Fibroblast of upper back skin (primary cell): Measurements from ENCODE around the gene DMBT1.
A peak's percentile ranks its signal among the peaks of the same experiment; 100 is the strongest.
"Not testable (repeated sequence)": the region's sequence is repeated elsewhere in the genome, so short reads cannot be mapped to it uniquely, and the experiment has no call there.

Source experiments
- DNase-seq: peaks from one replicate; pipeline ENCODE4 v3.0.0-alpha.2; 2013

The DMBT1 gene

DNA sequence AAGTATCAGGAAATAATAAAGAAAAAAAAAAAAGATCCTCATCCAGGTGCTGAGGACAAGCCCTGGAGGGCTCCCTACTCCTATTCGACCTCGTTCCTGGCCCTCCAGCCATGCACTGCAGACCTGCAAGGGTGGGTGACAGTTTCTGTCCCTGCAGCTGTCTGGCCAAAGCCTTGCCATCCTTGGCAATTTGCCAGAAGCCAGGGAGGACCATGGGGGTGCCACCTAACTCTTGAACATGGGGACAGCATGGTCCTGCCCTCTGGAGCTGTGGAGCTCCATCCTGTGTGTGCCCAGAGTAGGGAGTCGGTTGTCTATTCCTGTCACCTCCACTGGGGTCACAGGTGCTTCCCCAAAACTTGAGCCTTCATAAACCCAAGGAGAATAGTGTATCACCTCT is 27.8 kb downstream of the DMBT1 start:
- no peak for DNase-seq

DNA sequence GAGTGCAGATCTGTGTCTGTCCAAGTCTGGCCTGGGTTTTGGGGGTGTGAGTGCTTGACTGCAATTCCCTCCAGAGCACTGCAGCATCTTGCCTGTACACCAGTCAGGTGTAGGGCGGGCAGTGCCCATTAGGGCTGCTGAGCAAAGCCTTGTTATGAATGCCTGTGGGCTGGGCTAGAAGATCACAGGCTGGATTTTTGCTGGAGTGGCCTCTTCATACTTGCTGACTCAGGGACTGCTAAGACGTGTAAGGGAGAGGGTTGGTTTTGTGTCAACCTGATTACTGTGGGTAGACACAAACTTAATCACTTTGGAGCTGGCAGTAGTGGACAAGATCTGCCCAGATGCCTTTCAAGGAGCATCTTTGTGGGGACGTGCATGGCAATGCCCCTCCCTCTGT is 29.6 kb downstream of the DMBT1 start:
- DNase-seq, result no peak

DNA sequence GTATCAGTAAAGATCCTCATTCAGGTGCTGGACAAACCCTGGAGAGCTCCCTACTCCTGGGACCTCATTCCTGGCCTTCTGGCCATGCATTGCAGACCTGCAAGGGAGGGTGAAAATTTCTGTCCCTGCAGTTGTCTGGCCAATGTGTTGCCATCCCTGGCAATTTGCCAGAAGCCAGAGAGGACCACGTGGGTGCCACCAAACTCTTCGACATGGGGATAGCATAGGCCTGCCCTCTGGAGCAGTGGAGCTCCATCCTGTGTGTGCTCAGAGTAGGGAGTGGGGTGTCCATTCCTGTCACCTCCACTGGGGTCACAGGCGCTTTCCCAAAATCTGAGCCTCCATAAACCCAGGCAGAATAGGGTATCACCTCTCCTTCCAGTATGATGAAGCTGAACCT is 31.2 kb downstream of the DMBT1 start:
- DNase-seq, result no peak

DNA sequence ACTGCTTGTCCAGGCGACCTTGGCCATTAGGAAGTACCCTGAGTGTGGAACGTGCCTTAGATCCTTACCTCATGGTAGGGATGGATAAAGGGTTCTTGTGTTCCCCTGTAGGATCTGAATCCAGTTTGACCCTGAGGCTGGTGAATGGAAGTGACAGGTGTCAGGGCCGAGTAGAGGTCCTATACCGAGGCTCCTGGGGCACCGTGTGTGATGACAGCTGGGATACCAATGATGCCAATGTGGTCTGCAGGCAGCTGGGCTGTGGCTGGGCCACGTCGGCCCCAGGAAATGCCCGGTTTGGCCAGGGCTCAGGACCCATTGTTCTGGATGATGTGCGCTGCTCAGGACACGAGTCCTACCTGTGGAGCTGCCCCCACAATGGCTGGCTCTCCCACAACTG is 31.6 kb downstream of the DMBT1 start:
- no peak for DNase-seq

DNA sequence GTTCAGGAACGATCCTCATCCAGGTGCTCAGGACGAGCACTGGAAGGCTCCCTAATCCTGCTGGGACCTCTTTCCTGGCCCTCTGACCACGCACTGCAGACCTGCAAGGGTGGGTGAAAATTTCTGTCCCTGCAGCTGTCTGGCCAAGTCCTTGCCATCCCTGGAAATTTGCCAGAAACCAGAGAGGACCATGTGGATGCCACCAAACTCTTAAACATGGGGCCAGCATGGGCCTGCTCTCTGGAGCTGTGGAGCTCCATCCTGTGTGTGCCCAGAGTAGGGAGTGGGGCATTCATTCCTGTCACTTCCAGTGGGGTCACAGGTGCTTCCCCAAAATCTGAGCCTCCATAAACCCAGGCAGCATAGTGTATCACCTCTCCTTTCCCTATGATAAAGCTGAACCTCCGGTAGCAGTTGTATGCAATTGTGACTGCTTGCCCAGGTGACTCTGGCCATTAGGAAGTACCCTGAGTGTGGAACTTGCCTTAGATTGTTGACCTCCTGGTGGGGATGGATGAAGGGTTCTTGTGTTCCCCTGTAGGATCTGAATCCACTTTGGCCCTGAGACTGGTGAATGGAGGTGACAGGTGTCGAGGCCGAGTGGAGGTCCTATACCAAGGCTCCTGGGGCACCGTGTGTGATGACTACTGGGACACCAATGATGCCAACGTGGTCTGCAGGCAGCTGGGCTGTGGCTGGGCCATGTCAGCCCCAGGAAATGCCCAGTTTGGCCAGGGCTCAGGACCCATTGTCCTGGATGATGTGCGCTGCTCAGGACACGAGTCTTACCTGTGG is 57.1 kb downstream of the DMBT1 start:
- no peak for DNase-seq

DNA sequence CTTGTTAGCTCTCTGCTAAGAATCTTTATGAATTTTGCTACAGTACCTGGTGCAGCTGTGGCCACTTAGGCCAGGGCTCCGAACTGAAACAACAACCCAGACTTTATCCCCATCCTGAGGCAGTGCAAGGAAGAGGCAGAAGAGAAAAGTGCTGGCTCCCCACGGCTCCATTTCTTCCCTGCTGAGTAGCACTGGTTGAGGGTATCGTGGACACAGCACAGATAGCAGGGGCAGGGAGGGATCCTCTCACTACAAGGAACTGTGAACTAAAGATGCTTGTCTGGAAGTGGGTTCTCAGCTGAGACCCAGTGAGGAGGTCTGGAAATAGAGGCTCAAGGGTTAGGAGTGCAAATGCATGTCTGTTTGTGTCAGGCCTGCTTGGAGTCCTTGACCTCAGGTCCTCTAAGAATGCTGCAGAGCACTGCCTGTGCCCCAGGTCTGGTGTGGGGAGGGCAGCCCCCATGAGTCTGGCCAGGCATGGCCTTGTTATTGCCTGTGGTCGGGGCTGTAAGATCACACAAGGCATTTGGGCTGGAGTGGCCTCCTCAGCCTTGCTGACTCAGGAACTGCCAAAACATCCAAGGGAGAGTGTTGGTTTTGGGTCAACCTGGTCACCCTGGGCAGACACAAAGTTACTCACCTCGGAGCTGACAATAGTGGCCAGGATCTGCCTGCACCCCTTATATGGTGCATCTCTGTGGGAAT is 58.1 kb downstream of the DMBT1 start:
- DNase-seq, result no peak

DNA sequence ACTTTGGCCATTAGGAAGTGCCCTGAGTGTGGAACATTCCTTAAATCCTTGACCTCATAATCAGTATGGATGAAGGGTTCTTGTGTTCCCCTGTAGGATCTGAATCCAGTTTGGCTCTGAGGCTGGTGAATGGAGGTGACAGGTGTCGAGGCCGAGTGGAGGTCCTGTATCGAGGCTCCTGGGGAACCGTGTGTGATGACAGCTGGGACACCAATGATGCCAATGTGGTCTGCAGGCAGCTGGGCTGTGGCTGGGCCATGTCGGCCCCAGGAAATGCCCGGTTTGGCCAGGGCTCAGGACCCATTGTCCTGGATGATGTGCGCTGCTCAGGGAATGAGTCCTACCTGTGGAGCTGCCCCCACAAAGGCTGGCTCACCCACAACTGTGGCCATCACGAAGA is 60.4 kb downstream of the DMBT1 start:
- not testable (repeated sequence) for DNase-seq

DNA sequence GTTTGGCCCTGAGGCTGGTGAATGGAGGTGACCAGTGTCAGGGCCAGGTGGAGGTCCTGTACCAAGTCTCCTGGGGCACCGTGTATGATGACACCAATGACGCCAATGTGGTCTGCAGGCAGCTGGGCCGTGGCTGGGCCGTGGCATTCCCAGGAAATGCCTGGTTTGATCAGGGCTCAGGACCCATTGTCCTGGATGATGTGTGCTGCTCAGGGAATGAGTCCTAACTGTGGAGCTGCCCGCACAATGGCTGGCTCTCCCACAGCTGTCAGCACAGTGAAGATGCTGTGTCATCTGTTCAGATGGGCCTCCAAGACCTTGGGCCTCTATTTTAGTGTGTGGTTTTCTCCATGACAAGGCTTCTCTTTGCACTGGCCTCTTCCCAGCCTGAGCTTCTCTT is 64.0 kb downstream of the DMBT1 start:
- DNase-seq, result no peak

DNA sequence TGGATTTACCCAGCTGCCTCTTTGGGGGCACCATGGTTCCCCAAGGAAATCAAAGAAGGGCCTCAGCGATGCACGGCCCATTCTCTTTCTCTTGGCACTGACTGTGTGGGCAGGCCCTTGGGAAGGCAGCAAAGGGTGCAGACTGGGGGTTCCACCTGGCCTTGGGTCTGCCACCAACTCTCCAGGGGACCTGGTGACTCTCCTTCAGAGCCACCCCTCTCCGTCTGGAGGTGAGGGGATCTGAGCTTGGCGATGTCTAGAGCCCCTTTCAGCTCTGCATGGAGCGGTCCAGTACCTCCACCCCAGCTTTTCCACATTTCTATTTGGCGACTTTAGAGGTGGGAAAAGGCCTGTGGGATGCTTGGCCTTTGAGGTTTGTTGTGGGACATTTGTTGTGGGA is 70.0 kb downstream of the DMBT1 start:
- DNase-seq, result no peak

DNA sequence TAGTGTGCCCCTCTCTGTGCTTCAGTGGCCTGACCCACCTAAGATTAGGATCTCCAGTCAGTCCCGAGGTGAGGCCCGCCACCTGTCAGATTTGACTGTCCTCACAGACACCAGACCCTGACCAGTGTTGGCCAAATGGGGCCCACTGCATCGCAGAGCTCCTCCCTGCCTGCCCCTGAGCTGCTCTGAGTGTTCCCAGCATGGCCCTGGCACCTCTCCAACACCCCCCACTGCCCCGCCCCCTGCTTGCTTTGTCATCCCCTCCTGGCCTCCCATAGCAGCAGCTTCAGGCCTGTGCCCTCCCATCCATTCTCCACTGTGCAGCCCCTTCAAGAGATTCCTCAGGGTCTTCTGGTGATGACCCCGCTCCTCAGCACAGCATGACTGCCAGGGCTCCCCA is 71.5 kb downstream of the DMBT1 start:
- DNase-seq, result no peak

DNA sequence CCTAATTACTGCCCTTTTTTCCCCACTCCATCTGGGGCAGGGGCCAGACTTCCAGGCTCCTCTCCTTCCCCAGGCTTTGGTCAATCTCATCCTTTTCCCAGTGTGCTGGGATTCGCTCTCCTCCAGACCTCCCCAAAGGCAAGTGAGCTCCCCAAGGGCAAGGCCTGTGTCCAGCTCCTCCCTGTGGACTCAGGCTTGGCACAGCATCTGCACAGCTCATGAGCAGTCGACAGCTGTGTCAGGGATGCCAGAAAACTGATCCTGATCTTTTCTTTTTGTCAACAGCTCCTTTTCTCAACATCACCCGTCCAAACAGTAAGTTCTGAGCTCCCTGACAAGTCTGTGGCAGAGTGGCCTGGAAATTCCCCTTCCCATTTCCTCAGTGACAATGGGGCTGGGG is 72.0 kb downstream of the DMBT1 start:
- DNase-seq, result no peak

DNA sequence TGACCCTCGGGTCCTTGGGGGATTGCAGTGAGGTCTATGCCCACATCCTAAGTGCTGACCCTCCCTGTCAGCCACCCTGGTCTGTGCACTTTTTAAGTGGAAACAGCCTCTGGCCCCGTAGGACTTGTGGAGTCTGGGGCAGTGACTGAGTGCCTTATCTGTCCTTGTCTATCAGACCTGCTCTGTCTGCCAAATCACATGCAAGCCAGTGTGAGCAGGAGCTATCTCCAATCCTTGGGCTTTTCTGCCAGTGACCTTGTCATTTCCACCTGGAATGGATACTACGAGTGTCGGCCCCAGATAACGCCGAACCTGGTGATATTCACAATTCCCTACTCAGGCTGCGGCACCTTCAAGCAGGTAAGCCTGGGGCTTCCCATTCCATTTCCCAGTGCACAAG is 76.4 kb downstream of the DMBT1 start:
- no peak for DNase-seq

DNA sequence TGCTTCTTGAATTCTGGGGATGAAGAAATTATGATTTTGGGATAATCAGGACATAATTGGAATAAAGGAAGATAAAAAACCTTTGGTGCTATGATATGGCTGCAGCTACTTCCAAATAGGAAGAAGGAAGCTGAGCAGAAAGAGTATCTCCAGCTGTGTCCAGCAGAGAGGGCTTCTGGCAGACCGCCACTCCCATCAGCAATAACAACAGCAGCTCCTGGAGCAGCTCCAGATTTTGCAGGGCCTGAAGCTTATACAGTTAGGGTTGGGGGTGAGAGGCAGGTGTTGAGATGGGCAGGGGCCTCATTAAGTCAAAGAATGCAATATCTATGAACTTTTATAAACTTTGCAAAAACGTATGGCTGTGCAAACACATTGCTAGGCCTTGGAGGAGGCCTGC is 76.8 kb downstream of the DMBT1 start:
- no peak for DNase-seq

DNA sequence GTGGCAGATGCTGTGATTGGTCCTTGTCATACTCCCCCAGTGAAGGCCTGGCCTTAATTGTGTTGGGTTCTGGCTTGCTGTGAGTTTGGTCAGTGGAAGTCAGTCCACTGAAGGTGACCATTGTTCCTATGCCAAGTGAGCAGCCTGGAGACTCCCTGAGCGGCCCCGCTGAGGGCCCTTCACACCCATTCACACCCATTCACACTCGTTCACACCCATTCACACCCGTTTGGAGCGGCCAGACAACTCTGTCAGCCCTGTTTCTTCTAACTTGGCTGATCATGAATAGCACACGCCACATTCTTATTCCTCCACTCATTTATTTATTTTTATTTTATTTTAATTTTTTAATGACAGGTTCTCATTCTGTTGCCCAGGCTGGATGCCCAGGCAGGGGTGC is 77.6 kb downstream of the DMBT1 start:
- DNase-seq, result no peak

DNA sequence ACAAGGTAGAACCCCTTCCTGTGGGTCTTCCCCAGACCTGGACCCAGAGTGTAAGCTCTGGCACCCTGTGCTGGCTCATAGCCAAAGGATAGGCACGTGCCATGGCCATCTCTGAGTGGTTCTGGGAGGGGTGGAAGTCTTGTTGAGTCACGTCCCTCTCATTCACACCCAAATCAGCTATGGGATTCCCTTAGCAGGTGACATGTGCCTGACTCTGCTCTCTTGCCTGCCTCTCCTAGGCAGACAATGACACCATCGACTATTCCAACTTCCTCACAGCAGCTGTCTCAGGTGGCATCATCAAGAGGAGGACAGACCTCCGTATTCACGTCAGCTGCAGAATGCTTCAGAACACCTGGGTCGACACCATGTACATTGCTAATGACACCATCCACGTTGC is 79.2 kb downstream of the DMBT1 start:
- DNase-seq, result no peak

DNA sequence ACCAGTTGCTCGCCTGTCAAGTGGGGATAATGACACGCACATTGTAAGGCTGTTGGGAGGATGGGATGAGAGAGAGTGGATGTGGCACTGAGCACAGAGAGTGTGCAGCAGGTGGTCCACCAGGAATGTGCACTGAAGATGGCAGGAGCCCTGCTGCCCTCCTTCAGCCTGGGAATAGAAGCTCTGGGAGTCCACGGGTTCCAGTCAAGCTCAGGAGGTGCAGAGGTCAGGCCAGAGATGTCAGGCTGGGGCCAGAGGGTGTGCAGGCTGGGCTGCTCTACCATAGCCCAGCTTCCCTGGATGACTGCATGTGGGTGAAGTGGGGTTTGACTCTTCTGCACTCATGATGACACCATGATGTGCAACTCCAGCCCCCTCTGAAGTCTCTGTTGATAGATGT is 80.4 kb downstream of the DMBT1 start:
- no peak for DNase-seq

DNA sequence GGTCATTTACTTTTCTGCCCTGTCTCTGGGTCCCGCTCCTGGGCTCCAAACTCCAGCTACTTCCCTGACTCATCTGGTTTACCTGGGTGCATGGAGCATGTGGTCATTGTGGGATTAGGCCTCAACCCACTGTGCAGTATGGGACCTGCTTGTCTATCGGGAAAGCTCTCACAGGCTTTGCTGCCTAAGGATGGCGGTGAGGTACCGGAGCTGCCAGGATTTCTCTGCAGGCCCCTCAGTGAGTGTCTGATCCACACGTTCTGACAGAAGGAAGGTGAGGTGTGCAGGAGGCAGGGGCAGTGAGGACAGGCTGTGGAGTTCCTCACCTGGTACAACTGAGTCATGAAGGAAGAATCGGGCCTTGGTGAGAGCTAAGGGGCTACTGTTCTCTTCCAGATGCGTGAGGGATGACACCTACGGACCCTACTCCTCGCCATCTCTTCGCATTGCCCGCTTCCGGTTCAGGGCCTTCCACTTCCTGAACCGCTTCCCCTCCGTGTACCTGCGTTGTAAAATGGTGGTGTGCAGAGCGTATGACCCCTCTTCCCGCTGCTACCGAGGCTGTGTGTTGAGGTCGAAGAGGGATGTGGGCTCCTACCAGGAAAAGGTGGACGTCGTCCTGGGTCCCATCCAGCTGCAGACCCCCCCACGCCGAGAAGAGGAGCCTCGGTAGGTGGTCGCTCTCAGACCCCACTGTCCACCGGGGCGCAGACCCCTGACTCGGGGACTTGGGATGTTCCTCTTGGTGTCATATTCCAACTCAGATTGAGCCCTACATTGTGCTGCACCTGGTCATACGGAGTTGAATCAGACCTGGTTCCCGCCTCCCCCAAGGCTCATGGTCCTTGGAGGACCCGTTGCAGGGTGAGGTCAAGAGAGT is 82.4 kb downstream of the DMBT1 start:
- DNase-seq, result no peak

DNA sequence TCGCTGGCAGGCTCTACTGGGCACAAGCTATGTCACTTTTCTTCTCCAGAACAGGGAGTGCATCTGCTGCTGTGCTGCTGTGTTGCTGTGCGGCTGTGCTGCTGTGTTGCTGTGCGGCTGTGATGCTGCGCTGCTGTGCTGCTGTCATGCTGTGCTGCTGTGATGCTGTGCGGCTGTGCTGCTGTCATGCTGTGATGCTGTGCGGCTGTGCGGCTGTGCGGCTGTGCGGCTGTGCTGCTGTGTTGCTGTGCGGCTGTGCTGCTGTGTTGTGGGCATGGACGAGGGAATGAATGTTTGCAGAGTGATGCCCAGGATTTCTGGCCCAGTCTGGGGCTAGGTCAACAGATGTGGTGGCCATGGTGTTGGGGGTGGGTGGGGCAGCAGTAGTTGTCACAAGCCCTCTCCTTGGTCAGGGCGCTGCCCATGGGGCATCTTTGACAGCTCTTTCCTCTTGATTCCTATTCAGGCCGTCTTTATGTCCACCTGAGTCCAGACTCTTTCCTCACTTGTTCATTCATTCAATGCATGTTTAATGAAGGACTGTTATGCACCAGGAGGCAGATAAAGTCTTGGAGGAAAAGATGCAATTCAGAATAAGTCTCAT is 83.5 kb downstream of the DMBT1 start:
- no peak for DNase-seq

DNA sequence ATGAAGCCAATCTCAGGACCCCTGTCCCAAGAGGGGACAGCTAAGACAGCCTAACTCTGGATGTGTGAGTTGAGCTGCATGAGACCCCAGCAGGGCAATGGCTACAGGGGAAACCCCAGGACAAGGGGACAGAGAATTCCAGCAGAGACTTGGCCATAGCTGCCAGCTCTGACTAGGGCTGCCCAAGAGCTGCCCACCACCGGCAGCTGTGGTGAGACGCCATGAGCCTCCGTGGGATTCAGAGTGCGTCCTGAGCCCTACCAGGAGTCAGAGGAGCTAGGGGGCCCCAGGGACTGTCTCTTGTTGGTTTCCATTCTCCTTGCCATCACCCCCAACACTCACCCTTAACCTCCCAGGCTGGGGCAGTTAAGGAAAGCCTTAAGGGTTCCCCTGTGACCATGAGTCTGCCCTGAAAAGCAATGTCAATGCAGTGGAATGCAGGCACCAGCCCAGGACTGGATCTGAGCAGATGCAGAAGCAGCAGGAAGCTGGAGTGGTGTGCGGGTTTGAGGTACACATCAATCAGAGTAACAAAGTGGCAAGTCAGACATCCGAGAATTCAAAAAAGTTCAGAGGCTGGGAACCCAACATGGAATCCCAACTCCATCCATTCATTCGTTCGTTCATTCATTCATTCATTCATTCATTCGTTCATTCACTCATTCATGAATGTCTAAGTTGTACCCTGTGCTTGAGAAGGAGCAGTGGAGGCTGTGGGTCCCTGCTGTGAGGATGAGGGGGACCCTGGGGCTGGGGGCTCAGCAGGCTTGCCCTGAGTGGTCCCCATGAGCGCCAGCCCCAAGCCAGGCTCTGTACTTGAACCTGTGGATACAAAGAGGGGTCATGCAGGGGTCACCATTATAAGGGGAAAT is 86.2 kb downstream of the DMBT1 start:
- no peak for DNase-seq

DNA sequence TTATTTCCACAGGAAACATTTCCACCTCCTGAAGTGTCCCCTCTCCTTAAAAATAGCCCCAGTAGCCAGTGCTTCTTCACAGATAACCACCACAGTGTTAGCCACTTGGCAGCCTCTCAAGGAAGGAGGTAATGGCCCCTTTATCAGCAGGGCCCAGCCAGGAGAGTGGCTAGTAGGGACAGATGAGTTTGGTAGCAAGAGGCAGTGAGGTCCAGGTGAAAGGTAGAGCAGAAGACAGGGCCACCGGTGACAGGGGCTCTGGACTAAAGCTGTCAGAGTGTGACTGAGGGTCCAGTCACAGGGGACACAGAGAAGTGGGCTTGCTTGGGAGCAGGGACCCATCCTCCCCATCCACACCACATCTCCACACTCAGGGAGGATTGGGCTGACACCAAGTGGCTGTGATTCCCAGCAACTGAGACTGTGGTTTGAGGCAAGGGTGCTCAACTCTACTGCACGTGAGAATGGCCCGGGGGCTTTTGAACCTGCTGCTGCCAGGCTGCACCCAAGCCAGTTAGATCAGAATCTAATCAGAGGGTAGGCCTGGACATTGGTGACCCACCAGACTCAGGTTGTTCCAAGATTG is 86.9 kb downstream of the DMBT1 start:
- no peak for DNase-seq

DNA sequence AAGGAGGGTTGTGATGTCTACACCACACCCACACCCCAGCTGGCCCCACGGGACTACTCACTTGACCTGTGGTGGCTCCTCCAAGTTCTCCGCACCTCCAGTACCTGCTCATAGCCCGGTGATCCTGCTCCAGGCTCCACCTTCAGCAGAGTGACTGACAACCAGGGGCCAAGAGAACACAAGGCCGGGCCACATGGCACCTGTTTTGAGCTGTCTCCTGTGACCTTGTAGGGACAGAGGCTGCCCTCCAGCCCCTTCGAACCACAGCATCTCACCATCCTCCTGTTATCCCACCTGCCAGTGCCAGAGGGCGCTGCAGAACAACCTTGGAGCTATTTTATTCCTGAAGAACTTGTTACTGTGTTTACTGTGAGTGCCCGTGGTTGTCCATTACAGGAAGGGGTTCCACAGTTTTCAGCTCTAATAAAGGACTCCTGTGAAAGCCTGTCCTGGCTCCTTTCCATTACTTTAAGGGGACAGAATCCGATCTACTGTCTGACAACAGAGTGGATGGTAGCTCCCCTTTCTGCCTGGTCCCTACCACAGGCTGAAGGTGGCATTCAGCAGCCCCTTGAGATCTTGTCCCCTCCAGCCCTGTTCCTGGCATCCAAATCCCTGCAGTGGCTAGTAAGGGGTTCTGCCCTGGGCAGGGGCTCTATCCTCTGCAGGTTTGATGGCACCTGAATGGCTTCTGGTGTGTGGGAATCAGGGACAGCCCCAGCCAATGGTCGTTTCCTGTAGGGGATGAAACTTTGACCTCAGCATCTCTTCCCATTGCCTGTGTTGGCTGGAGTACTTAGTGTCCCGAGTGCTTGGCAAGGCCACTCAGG is 88.3 kb downstream of the DMBT1 start:
- peak; percentile 15 for DNase-seq
